Bronchial epithelial cell (primary cell): ENCODE measurements around the gene PLEKHM2. TPM values are rescaled to one million over a fixed set of nuclear protein-coding genes. Genes with fewer than 3 reads are reported as not detected.

ENCODE experiments used
- DNase-seq: peaks from one replicate; pipeline ENCODE4 v3.0.0-alpha.2; 2010; ENCODE audit warnings: low read depth
- FAIRE-seq: peaks from 2 replicates; lab custom pipeline; 2011; peaks lifted over from hg19 to GRCh38; lab: Jason Lieb, UNC
- H3K27me3 ChIP-seq: 2 replicates; pipeline ENCODE4 v1.5.1; 2011; ENCODE audit warnings: low read length; ENCODE audit not compliant: control insufficient read depth, insufficient read depth
- H3K36me3 ChIP-seq: 2 replicates; pipeline ENCODE4 v1.5.1; 2011; ENCODE audit warnings: low read length; ENCODE audit not compliant: control insufficient read depth, insufficient read depth
- H3K4me3 ChIP-seq: 2 replicates; pipeline ENCODE4 v1.5.1; 2011; ENCODE audit warnings: mild to moderate bottlenecking, low read depth, low read length, control low read depth
- total RNA-seq: library from RNA; depleted of rRNA; stranded (reverse); fragments of >200 nt; gene quantifications from 2 replicates; pipeline ENCODE4 v1.2.1, GENCODE V29; 2014
- TF ChIP-seq, protein P1 (sequence below): IDR thresholded peaks from 2 replicates; pipeline ENCODE4 v1.5.1; 2011; ENCODE audit warnings: mild to moderate bottlenecking, moderate library complexity, low read length, control low read depth, inconsistent platforms; ENCODE audit not compliant: insufficient read depth, severe bottlenecking

PLEKHM2 gene
- total RNA-seq, 1 donor from 2014 or later = 60.6 TPM

GRCh38 chr1:15722411-15722810 lies 38.3 kb downstream of the PLEKHM2 start:
- DNase-seq (no peak), FAIRE-seq (no peak)
- TF ChIP-seq, protein P1, sequence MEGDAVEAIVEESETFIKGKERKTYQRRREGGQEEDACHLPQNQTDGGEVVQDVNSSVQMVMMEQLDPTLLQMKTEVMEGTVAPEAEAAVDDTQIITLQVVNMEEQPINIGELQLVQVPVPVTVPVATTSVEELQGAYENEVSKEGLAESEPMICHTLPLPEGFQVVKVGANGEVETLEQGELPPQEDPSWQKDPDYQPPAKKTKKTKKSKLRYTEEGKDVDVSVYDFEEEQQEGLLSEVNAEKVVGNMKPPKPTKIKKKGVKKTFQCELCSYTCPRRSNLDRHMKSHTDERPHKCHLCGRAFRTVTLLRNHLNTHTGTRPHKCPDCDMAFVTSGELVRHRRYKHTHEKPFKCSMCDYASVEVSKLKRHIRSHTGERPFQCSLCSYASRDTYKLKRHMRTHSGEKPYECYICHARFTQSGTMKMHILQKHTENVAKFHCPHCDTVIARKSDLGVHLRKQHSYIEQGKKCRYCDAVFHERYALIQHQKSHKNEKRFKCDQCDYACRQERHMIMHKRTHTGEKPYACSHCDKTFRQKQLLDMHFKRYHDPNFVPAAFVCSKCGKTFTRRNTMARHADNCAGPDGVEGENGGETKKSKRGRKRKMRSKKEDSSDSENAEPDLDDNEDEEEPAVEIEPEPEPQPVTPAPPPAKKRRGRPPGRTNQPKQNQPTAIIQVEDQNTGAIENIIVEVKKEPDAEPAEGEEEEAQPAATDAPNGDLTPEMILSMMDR = no peak
- Histone ChIP-seq H3K27me3 (no peaks in the 10 kb centered on the region), H3K36me3 (peaks cover 42% of the 10 kb centered on the region), H3K4me3 (no peak overlapping the region)

DNA sequence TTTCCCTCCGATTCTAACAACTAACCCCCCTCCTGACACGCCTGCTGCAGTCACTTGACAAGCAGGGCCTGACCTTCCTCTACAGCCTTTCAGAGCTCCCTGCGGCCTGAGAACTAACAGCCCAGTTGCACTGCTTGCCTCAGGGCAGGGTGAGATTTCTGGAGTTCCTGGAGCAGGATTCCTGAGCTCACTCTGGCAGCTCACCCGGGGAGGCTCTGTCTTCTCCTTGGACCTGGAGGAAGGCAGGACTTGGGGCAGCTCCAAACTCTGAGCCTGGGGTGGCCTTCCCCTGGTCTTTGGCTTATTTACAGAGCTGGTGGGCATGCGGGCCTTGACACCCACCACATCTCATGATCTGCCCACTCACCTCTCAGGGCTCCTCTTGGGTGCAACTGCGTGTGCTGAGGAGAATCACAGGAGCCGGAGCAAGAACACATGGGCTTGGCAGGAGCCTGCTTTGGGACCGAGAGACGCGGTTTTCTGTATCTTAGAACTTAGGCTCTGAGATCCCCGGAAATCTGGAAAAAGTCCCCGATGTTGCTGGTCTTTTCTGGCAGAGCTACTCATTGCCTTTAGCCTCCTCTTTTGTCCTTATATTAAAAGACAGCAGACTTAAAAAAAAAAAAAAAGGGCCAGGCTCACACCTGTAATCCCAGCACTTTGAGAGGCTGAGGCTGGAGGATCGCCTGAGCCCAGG lies 38.9 kb downstream of the PLEKHM2 start:
- H3K27me3 ChIP-seq = no peaks in the 10 kb centered on the region
- no peak overlapping the region for H3K4me3 ChIP-seq
- FAIRE-seq (no peak), DNase-seq (no peak)
- TF ChIP-seq, protein P1 = no peak
- H3K36me3 ChIP-seq = peaks cover 41% of the 10 kb centered on the region

- H3K36me3 ChIP-seq = peaks cover 41% of the 10 kb centered on the region
Measured at GRCh38 chr1:15723631-15724246, 39.6 kb downstream of the PLEKHM2 start.

DNA sequence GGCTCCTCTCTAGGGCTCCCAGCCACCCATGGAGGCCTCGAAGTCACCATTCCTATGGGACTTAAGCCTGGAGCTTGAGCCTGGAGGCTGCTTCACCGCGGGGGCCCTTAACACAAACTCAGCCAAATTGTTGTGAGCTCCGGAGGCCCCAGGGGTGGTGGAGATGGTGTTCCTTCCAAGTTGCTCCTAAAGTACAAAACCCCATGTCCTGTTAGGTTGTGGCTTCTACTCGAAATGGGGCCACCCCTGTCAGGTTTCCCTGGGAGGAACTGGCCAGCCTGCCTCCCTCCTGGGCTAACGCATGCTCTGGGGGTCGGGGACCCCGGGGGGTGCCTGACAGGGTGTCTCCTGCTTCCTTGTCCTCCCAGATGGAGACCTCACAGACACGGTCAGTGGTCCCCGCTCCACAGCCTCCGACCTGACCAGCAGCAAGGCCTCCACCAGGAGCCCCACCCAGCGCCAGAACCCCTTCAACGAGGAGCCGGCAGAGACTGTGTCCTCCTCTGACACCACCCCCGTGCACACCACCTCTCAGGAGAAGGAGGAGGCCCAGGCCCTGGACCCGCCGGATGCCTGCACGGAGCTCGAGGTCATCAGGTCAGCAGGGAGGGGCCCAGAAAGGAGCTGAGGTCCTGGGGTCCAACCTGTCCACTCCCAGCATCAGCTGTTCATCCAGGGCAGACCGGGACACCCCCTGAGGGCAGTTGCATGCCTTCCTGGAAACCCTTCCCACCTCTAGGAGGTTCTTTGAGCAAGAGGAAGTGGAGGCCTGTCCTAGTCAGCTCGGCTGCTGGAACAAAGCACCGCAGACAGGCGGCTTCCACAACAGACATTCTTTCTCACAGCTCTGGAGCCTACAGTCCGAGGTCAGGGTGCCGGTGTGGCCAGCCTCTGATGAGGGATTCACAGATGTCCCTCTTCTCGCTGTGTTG lies 41.1 kb downstream of the PLEKHM2 start:
- TF ChIP-seq, protein P1 = no peak
- Histone ChIP-seq H3K4me3 (no peak overlapping the region), H3K36me3 (peaks cover 42% of the 10 kb centered on the region), H3K27me3 (no peaks in the 10 kb centered on the region)
- FAIRE-seq (no peak), DNase-seq (no peak)

More at GRCh38 chr1:15723631-15724246, 39.6 kb downstream of the PLEKHM2 start:
- TF ChIP-seq, protein P1 = no peak
- FAIRE-seq (no peak), DNase-seq (no peak)
- Histone ChIP-seq H3K27me3 (no peaks in the 10 kb centered on the region), H3K4me3 (no peak overlapping the region)

DNA sequence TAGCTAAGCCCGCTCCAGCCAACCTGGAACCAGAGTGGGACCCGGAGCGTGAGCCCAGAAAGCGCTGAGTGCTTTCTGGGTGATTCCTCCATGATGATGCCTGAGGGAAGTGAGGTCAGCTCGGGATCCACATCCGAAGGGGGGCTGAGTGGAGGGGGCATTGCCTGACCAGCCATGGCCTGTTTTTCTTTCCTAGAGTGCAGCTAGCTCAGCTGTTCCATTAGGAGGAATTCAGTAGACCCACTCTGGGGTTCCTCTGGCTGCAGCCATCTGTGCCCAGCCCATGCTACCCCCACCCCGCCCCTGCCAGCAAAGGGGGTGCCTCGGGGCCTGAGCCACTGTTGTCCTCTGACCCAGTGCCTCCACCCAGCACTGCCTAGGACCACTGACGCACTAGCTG lies 42.4 kb downstream of the PLEKHM2 start:
- no peak overlapping the region for H3K4me3 ChIP-seq
- FAIRE-seq = no peak
- DNase-seq = no peak
- no peaks in the 10 kb centered on the region for H3K27me3 ChIP-seq
- TF ChIP-seq, protein P1 = no peak
- peaks cover 44% of the 10 kb centered on the region for H3K36me3 ChIP-seq
